ENCODE results near the gene KLHL21.

DNA sequence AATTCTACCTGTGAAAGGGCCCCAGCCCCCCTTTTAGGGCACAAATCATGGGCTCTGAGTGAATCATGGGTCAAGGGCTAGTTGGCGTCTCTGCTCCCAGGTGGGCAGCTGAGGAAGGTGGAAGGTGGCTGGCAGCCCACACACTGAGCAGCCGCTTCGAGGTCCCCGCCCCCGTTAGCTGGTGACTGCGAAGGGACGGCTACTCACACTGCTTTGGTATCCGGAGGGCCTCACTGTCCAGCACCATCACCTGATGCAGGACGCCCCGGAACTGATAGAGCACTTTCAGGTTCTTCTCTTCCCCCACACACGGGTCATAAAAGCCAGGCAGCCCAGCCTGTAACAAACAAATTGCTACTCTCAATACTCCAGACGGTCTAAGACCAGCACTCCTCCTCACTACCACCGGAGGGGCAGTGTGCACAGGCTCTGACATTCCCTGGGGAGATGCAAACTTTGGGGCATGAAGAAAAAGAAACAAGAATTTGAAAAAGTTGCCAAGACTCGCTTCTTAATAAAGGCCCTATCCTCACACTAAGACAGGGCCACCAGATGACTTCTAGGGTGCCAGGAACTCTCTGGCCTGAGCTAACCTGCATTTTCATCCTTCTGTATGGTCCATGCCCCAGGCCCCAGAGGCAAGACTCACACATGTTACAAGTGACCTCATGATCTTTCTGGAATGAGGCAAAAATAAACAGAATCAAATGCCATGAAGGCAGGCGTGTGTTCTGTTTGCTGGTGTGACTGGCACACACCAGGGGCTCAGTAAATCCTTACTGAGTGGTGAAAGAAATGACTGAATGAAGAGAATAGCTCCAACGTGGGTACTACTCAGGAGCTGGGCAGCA, 33.5 kb upstream of the KLHL21 start:
- TF ChIP-seq POLR2A (IDR thresholded peaks at IDR 0.05; ENCODE audit: low read depth, low read length) = no peak
- no peak for TF ChIP-seq ATF7 (IDR thresholded peaks at IDR 0.05; ENCODE audit: low read depth)
- TF ChIP-seq, protein P1, sequence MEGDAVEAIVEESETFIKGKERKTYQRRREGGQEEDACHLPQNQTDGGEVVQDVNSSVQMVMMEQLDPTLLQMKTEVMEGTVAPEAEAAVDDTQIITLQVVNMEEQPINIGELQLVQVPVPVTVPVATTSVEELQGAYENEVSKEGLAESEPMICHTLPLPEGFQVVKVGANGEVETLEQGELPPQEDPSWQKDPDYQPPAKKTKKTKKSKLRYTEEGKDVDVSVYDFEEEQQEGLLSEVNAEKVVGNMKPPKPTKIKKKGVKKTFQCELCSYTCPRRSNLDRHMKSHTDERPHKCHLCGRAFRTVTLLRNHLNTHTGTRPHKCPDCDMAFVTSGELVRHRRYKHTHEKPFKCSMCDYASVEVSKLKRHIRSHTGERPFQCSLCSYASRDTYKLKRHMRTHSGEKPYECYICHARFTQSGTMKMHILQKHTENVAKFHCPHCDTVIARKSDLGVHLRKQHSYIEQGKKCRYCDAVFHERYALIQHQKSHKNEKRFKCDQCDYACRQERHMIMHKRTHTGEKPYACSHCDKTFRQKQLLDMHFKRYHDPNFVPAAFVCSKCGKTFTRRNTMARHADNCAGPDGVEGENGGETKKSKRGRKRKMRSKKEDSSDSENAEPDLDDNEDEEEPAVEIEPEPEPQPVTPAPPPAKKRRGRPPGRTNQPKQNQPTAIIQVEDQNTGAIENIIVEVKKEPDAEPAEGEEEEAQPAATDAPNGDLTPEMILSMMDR (IDR thresholded peaks at IDR 0.05 in 2 of 3, conservative IDR thresholded peaks at IDR 0.05 in 1 of 3; ENCODE audit: control insufficient read depth in 2 of 3, extremely low read depth in 1 of 3, insufficient read depth in 1 of 3, low read depth in 3 of 3, low read length in 3 of 3) = no peak
- no peak for TF ChIP-seq RFX5 (IDR thresholded peaks at IDR 0.05; ENCODE audit: low read depth, low read length)
- TF ChIP-seq NR2C2 (IDR thresholded peaks at IDR 0.05; ENCODE audit: borderline replicate concordance, control insufficient read depth, insufficient read length, low read depth) = no peak

All from GM12878 (cell line).